ENCODE measurements around the gene FDXACB1.

The FDXACB1 gene

DNA sequence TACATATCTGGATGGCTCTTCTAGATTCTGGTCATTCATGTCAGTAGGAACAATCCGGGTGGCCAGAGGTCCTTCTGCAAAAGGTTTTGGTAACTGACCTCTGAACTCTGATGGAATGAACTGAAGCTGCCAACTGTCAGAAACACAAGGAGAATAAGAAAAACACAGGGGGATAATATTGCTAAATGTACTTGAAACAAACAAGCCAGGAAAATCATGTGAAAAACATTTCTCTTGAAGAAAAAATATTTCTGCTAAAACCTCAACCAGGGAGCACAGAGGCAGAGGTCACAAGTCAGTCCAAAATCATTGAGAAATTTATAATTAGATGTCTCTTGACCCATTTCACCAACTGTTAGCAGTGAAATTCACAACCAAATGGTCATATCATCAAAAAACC lies 42.8 kb downstream of the FDXACB1 start:
- TF ChIP-seq, protein P1, sequence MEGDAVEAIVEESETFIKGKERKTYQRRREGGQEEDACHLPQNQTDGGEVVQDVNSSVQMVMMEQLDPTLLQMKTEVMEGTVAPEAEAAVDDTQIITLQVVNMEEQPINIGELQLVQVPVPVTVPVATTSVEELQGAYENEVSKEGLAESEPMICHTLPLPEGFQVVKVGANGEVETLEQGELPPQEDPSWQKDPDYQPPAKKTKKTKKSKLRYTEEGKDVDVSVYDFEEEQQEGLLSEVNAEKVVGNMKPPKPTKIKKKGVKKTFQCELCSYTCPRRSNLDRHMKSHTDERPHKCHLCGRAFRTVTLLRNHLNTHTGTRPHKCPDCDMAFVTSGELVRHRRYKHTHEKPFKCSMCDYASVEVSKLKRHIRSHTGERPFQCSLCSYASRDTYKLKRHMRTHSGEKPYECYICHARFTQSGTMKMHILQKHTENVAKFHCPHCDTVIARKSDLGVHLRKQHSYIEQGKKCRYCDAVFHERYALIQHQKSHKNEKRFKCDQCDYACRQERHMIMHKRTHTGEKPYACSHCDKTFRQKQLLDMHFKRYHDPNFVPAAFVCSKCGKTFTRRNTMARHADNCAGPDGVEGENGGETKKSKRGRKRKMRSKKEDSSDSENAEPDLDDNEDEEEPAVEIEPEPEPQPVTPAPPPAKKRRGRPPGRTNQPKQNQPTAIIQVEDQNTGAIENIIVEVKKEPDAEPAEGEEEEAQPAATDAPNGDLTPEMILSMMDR (conservative IDR thresholded peaks at IDR 0.05; ENCODE audit: low read length) = no peak
- H3K4me3 ChIP-seq (ENCODE audit: low read length) = no peak overlapping the region
- DNase-seq (ENCODE audit: low read depth) = no peak

DNA sequence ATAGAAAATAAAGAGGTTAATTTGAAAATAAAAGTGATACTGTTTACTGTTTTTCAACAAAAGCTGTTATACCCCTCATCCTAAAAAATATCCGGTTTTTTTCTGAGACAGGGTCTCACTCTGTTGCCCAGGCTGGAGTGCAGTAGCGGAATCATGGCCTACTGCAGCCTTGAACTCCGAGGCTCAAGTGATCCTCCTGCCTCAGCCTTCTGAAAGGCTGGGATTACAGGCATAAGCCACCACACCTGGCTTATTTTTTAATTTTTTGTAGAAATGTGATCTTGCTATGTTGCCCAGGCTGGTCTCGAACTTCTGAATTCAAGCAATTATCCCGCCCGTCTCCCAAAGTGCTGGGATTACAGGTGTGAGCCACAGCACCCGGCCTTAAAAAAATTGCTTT lies 43.3 kb downstream of the FDXACB1 start:
- no peak overlapping the region for H3K4me3 ChIP-seq (ENCODE audit: low read length)
- TF ChIP-seq, protein P1 (conservative IDR thresholded peaks at IDR 0.05; ENCODE audit: low read length) = no peak
- no peak for DNase-seq (ENCODE audit: low read depth)

DNA sequence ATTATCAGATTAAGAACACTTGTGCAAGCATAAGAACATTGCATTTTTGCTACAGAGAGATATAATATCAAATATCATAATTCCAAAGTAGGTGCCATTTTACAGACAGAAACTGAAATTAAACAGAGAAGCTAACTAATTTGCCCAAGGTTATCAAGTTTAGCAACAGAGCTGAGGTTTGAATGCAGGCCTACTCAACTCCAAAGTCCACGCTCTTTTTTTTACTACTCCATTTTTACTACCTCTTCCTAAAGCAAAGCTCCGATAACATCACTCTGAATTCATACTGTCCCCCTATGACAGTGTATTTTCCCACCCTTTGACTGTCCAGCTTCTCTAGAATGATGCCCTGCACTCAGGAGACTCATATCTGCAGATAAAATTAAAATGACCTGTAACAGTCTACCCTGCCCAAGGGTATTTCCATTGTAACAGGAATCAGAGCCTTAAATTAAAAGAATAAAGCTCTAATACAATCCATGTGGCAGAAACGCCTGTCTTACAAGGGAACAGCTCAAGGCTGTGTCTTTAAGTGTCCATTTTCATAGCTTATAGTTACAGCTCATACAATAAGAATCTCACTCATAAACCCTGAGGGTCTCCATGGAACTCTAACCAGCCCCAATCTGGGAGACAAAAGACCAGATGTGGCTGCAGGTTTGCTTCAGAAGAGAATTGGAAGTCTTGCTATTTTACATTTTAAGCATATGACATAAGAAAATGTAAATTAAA lies 44.4 kb downstream of the FDXACB1 start:
- H3K4me3 ChIP-seq (ENCODE audit: low read length) = no peak overlapping the region
- no peak for DNase-seq (ENCODE audit: low read depth)
- TF ChIP-seq, protein P1 (conservative IDR thresholded peaks at IDR 0.05; ENCODE audit: low read length) = no peak

DNA sequence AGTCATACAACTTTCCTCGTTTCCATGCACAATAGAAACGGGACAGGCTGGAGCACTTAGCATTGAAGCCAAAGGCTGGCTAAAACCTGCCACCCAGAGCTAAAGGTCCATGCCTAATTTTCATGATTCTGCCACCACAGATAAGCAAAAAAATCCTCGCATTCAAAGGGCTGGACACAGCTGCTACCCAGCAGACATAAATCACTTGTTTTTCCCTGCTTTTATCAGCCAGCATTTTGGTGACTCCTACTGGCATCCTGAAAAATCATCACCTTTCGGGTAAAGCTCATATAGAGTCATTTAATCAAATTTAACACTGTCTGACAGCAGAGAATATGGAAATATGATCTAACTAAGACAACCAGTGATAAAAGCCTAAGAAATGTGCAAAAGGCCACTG lies 45.4 kb downstream of the FDXACB1 start:
- TF ChIP-seq, protein P1 (conservative IDR thresholded peaks at IDR 0.05; ENCODE audit: low read length) = peak; percentile 20; the same call in 1 of the 2 replicates
- no peak for DNase-seq (ENCODE audit: low read depth)
- no peak overlapping the region for H3K4me3 ChIP-seq (ENCODE audit: low read length)

DNA sequence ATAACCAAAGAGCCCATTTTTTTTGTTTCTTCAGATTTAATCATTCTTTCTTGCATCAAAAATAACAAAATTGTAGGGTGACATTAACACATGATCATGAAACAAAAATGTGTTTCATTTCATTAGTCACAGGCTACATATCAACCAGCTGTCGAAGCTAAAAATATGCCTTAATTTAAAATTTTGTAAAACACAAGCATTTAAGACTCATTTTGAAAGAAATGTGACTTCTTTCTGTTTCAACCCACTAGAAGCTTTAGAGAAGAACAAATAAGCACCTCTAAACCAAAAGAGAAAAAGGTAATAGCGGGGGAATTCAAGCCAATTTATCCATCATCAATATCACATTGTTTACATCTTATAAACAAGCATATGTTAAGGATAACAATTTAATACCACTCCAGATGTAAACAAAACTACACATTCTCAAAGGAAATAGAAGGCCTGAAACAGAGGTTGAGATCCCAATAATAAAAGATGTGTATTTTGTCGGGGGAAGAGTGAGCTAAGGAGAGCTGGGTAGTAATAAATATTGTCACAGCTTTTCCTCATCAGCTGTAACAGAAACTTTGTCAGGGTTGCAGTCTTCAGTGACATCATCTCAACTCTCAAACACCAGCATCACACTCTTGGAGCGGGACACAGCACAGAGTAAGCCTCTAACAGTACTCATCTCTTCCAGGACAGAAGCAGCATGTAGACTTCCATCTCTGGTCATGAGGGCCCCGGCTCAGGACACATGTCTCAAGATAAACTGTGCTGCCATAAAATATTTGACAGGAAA lies 49.6 kb downstream of the FDXACB1 start:
- no peak for DNase-seq (ENCODE audit: low read depth)
- TF ChIP-seq, protein P1 (conservative IDR thresholded peaks at IDR 0.05; ENCODE audit: low read length) = no peak
- no peak overlapping the region for H3K4me3 ChIP-seq (ENCODE audit: low read length)

DNA sequence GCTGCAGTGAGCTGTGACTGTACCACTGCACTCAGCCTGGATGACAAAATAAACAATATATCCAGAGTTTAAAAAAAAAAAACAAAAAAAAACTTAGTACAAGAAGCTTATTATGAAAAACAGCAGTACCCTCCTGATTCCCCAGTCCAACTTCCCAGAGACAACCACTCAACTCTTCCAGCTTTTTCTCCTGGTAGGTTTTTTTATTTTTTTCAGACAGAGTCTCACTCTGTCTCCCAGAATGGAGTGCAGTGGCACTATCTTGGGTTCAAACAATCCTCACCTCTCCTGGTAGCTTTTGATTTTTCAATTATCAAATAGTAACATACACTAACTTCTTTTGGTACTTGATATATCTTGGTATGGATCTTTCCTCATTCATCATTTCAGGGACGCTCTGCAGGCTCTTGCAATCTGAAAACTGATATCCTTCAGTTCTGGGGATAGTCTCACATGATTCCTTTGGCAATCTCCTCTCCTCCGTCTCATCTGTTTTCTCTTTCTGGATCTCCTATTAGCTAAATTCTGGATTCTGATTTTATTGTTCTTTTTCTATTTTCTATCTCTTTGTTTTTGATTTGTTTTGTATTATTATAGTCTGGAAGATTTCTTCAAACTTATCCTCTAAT lies 52.5 kb downstream of the FDXACB1 start:
- DNase-seq (ENCODE audit: low read depth) = no peak
- no peak overlapping the region for H3K4me3 ChIP-seq (ENCODE audit: low read length)
- TF ChIP-seq, protein P1 (conservative IDR thresholded peaks at IDR 0.05; ENCODE audit: low read length) = no peak
